GM21515 (cell line): ENCODE data around the gene SLC66A1.

ENCODE experiments used
- ATAC-seq: cut with Tn5 transposase; IDR thresholded peaks from one replicate; pipeline ENCODE4 v1.9.1; 2021; ENCODE audit not compliant: unreplicated experiment

The SLC66A1 gene

DNA sequence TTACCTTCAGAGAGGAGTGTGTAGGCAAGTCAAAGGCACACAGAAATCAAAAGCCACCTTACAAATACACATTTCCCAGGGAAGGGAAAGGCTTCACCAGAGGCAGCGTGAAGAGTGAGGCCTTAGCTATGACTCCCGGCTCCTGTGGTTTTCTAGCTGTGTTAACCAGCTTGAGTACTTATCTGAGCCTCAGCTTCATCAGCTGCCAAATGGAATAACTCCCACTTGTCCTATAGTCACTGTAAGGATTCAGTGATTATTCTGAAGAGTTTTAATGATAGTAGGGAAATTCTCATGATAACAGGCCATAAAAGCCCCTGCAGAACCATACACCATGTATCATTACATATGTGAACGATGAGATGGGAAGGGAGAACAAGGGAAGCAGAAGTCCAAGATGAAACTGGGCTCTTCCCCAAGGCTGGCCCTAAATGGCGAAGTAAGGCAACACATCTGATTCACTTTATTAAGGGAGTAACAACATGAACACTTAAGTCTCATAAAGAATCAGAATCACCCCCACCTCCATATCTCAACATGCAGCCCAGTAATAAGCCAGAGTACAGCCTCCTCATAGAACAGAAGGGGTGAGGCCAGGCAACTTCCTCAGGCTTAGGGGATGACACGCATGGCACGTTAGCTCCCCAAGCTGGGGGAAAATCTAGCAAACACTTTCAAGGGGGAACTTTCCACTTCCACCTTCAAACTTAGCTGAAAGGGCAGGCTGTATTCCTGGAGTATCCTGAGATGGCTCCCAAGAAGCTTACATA is 63.7 kb downstream of the SLC66A1 start:
- no peak for ATAC-seq

DNA sequence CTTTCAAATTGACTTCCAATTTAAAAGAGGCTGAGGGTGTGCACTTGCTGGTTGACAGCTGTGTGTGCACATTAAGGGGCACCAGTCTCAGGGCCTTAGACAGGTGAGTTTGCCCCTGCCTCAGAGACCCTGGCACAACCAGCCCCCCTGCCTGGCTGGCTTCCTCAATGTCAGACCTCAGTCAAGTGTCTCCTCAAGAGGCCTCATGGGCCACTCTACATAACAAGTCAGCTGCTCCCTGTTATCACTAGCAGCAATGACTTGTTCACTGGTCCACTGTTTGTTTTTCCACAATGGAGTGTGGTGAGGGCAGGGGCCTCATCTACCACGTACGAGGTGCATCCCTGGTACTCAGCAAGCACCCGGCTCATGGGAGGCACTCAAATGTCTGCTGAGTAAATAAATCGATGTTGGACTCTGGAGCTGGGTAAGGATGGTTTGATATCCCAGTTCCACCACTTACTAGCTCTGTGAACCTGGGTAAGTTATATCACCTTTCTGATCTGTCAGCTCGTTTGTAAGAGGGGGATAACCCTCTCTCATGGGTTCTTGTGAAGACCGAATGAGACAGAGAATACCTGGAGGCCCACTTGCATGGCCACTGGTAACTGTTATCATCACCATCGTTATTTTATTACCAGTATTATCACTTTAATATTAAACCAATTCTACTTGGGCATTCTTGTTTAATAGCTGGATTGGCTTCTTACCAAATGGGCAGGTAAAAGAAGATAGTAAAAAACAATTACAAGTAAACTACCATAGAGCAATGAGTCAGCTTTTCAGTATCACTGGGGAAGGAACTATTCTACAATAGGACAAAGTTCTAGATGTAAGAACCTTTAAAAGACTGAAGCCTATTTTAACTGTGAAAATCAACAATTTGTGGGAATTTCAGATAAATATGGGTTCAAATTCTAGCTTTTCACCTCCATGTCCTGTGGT is 64.6 kb downstream of the SLC66A1 start:
- no peak for ATAC-seq

DNA sequence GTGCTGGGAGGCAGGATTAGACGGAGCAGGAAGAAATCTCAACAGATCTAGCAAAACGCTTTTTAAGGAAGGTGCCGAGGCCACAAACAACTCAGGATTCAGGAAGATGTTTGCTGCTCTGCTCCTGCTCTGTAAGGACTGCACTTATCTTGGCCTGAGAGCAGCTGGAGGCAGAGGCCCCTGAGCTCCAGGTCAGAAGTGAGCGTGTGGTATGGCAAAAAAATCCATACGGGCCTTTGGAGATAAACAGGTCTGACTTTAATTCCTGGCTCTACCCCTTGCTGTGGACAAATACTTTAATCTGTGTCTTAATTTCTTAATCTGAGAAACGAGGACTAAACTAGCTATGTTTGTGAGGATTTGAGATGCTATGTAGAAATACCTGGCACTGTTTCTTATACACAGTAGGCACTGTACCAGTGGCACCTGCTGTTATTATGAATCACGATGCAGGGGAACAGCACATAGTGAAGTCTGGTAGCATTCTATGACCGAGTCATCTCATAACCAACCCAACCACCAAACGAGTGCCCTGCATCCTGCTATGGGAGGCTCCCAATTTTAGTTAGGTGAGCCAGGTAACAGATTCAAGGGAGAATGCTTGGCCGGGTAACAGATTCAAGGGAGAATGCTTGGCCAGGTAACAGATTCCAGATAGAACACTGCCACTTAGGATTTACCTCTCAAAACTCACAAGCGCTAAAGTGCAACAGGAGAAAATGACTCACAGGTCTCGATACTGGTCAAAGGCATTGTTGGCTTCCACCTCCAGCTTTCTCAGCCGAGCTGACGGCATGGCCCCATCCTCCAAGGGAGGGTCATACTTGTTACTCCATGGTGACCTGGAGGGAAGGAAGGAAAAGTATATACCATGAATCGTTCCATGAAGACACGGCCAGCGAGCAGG is 65.9 kb downstream of the SLC66A1 start:
- no peak for ATAC-seq
